Hair follicular keratinocyte (primary cell): Measurements from ENCODE around the gene NPIPA7. TPM values are rescaled to one million over a fixed set of nuclear protein-coding genes. Genes with fewer than 3 reads are reported as not detected.

Experiments used
- total RNA-seq: library from RNA; depleted of rRNA; stranded (reverse); fragments of >200 nt; gene quantifications from 2 replicates; pipeline ENCODE4 v1.2.3, GENCODE V29; 2015

Gene NPIPA7
- total RNA-seq, result 2.0 and 7.1 TPM in 2 replicates

DNA sequence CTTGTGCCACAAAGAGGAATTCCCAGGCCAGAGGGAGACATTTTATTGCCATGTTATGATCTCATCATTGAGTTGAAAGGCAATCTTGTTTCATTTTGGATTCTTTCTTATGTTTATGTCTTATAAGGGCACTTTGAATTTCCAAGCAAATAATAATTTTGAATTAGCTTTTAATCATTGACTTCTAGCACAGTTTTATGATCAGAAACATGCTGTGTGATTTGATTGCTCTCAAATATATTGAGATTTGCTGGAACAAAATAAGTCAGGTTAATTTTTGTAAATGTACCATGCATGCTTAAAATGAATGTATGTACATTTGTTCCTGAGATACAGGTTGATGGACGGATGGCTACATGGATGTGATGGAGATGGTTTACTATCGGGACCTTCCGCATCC lies at the start of gene NPIPA7:
Gene NPIPA7 (plus strand): TSS at position 301 of the 400 bp plus-strand sequence. CDS start 105 bp downstream, outside the sequence.

Other genes starting within 250 kb of the NPIPA7 start
- not detected in 2 replicates for gene ABCC6, start 155.6 kb upstream of the NPIPA7 start, total RNA-seq
- 14.7 and 26.0 TPM in 2 replicates for gene NOMO3, start 146.6 kb upstream of the NPIPA7 start, total RNA-seq